GM18499 (cell line): ENCODE results near the gene FXYD5.

Experiments used
- ATAC-seq: cut with Tn5 transposase; IDR thresholded peaks from one replicate; pipeline ENCODE4 v1.9.1; 2021; ENCODE audit warnings: moderate number of reproducible peaks; ENCODE audit not compliant: insufficient read depth, unreplicated experiment

Gene FXYD5

GRCh38 chr19:35154525-35155406 lies at the start of gene FXYD5:
TSS of gene FXYD5 (plus strand) at chr19:35154735. CDS start at chr19:35155551, 816 bp downstream.
- no peak for ATAC-seq

GRCh38 chr19:35105047-35105410 lies 49.5 kb upstream of the FXYD5 start:
- no peak for ATAC-seq

- no peak for ATAC-seq
Observed at GRCh38 chr19:35105411-35106290, 48.9 kb upstream of the FXYD5 start.

DNA sequence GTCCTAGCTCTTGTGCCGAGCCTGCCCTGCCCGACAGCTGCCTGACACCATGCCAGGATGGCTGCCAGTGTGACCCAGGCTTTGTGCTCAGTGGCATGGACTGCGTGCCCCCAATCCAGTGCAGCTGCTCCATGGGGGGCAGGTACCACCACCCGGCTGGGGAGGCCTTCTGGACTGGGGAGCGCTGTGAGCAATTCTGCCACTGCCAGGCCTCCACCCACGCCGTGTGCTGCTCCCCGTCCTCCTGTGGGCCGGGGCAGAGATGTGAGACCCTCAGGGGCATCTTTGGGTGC lies 48.3 kb upstream of the FXYD5 start:
- no peak for ATAC-seq

DNA sequence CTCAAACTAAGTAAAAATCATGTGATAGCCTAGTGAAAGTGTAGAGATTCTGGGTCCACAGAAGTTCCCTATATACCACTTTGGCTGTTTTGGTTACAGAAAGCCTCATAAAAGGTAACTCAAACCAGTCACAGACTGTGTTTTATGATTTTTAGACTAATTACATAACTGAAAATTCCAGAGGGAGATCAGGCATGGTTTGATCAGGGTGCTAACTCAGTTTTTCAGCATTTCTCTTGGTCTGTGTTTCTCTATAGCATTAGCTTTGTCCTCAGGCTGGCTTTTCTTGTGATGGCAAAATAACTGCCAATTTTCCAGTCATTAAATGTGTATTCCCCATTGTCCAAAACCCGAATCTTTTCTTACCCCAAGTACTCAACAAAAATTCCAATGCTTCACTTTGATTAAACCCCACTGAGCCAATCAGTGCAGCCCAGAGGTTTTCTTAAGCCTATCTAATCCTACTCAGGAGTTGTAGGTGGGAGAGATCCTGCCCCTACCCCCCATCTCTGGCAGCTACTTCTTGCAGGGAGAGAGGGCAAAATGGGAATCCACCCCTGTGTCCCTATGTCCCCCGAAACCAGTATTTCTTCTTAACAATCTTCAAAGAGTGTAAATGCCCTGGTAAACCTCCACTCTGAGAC lies 47.5 kb upstream of the FXYD5 start:
- no peak for ATAC-seq

DNA sequence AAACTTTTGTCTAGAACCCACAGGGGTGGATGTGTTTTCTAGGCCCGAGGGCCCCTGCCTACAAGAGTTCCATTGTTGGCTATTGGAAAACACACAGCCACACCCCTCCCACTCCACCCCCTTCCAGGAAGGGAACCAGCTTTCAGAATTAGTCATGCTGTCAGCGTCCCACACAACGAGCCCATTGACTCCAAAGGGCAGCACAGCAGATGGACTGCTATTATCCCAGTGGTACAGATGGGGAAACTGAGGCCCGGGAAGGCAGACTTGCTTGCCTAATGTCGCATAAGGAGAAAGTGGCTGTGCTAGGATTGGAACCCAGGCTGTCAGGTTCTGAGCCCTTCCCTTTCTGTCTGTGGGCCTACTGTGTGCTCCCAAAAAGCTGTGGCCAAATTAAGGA lies 47.0 kb upstream of the FXYD5 start:
- ATAC-seq: no peak

- ATAC-seq: no peak
Observed at GRCh38 chr19:35108730-35109129, 45.8 kb upstream of the FXYD5 start.

DNA sequence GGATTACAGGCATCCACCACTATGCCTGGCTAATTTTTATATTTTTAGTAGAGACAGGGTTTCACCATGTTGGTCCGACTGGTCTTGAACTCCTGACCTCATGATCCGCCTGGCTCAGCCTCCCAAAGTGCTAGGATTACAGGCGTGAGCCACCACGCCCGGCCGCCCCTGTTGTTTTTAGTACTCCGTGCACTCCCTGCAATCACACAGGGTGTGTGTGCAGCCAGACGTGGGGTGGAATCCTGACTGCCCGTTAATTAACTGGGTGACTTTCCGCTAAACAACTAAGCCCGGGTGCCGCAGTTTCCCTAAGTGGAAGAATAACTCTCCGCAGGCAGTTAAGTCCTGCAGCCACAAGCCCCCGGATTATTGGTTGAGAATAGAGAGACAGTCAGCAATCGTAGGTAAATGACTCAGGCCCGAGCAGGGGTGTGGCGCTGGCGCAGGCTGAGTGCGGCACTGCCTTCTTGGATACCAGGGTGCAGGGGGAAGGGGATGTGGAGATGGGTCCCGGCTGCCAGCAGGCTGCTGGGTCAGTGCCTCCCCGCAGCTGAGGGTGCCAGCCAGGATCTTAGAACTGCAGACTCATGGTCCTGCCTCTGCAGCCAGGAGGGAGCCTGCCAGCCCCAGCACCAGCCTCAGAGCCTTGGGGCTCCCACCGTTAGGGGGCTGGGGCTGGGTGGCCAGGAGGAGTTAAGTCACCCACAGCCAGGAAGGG lies 45.0 kb upstream of the FXYD5 start:
- no peak for ATAC-seq

DNA sequence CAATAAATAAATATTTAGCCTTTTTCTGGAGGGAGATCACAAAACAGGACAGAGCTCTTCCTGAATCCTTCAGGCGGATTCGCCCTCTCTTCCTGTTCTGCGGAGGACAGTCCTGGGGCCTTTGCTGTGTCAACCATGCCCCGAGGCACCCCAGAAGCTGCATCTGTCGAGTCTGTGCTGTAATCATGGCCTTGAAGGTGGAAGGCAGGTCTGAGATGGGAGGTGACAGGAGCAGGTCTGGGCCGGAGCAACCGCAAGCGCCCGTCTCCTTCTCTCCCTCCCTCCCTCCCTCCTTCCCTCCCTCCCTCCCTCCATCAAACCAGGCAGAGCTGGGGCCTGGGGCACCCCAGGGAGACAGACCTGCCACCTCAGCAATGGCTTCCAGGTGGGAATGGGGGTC lies 43.6 kb upstream of the FXYD5 start:
- ATAC-seq: no peak

DNA sequence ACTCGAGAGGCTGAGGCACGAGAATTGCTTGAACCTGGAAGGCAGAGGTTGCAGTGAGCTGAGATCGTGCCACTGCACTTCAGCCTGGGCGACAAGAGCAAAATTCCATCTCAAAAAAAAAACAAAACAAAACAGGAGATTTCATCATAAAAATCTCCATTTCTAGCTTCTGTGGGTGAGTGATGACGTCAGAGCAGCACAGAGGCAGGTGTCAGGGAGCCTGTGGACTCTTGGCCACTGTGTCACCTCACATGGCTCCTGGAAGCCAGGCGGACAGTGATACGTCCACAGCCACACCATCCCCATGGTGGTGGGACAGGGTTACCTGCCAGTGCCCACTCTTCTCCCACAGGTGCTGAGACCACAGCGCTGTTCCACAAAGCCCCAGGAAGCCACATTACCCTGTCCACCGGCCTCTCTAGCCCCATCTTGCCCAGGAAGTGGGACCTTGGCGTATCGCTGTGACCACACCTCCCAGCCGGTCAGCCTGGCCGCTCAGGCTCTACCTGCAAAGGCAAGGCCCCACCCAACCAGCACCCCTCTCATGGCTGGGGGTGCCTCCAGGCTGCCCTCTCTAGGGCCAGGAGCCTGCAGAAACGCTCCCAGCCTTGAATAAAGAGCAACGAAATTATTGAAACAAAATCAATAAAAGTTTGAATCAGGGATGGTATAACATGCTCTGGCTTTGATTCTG lies 41.4 kb upstream of the FXYD5 start:
- no peak for ATAC-seq

- ATAC-seq: no peak
Observed at GRCh38 chr19:35114353-35115176, 40.0 kb upstream of the FXYD5 start.

- no peak for ATAC-seq
Observed at GRCh38 chr19:35115177-35115951, 39.2 kb upstream of the FXYD5 start, which contains the start of gene FXYD3. TSS of gene FXYD3 (plus strand) at chr19:35115823. CDS start at chr19:35119377, 3,554 bp downstream.

DNA sequence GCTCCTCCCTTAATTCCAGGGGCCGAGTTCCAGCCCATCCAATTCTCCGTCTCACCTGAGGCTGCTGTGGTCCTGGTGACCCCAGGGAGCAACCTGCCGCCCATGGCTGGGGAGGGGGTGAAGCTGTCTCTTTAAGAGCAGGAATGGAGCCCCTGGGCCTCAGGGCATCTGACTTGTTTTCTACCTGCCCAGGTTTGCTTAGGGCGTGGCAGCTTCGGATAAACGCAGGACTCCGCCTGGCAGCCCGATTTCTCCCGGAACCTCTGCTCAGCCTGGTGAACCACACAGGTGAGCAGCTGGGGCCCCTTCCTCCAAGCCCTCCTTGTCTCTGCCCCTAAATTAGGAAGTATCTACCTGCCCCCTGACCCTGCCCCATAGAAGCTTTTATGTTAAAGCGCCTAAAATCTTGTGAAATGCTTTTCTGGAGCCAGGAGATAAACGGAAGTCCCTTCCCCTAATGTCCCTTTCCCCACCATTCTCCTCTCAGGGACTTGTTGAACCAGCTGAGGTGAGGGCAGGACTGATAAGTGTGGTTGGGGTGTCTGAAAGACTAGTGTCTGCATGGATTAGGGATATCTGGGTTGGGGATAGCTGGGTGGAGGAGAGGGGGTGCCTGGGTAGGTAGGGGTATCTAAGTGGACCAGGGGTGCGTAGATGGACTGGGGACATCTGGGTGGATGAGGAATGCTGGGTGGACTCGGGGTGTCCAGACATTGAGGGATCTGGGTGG lies 38.3 kb upstream of the FXYD5 start:
- no peak for ATAC-seq

DNA sequence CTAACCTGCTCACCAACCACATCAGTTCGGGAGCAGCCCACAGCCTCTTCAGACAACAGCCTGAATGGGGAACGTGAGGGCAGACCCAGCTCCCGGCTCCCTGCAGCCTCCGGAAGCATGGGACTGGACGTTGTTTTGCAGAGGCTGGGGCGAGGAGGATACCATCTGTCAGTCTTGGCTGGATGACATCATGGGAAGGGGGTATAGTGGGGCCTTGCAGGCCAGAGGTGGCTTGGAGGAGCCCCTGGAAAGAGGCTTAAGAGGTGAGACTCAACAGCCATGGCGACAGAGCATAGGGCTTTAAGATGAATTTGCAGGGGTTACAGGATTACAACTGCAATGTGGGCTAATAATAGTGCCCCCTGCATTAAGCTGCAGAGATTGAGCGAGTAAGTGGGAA lies 37.4 kb upstream of the FXYD5 start:
- ATAC-seq: no peak

DNA sequence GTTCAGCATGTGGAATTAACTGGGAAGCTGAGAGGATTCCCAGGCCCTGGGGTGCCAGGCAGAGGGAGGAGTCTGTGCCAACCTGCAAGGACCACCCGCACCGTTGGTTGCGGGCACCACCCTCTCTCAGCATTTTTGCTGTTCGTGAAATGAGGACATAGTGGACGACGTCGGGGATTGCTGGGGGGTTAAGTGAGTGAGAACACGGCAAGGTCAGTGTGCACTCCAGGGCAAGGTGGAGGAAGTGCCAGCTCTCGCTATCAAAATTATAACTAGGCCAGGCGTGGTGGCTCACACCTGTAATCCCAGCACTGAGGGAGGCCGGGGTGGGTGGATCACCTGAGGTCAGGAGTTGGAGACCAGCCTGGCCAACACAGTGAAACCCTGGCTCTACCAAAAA lies 36.7 kb upstream of the FXYD5 start:
- no peak for ATAC-seq

GRCh38 chr19:35118268-35119020 lies 36.1 kb upstream of the FXYD5 start:
- no peak for ATAC-seq

DNA sequence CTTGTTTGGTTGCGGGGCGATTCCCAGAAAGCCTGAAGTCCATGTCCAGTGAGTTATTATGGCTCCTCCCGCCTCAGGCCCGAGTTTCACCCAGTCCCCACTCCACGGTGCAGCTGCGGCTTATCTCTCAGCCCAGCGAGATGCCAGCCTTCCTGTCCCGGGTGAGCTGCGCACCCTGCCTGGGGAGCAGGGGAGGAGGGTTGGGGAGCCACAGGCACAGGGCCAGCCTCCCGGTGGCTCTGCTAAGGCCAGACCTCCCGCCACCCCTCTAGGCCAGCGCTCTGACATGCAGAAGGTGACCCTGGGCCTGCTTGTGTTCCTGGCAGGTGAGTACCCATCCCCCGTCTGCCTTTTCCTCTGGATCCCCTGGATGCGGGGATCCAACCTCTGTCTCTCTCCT lies 35.4 kb upstream of the FXYD5 start:
- no peak for ATAC-seq
